Measurements from ENCODE around the gene OBSCN. TPM values are rescaled to one million over a fixed set of nuclear protein-coding genes. Genes with fewer than 3 reads are reported as not detected.

OBSCN gene
- total and polyA plus RNA-seq, 2 of the 13 experiments (the other 11 are each of a cell fraction or from before 2014, with no cell fraction given): 0.20 TPM

GRCh38 chr1:228416217-228416933, 208.5 kb downstream of the OBSCN start, which contains the start of gene TRIM17 (continued):
- TF ChIP-seq ZNF687 (CRISPR knock-in tag; IDR thresholded peaks at IDR 0.05) (peak; percentile 79), HNRNPK (IDR thresholded peaks at IDR 0.05; ENCODE audit: low read depth, low read length, poor library complexity, severe bottlenecking) (peak; percentile 12), DZIP1 (CRISPR knock-in tag; IDR thresholded peaks at IDR 0.05) (no peak), MAFF (IDR thresholded peaks at IDR 0.05; ENCODE audit: low read depth, low read length) (no peak), ZNF260 (CRISPR knock-in tag; IDR thresholded peaks at IDR 0.05; ENCODE audit: borderline replicate concordance, low read depth) (no peak), CENPT (CRISPR knock-in tag; IDR thresholded peaks at IDR 0.05; ENCODE audit: low read depth) (no peak), ZNF362 (CRISPR knock-in tag; IDR thresholded peaks at IDR 0.05; ENCODE audit: borderline replicate concordance) (no peak), CENPX (CRISPR knock-in tag; IDR thresholded peaks at IDR 0.05) (no peak), ZBTB38 (CRISPR knock-in tag; IDR thresholded peaks at IDR 0.05) (no peak), HES4 (CRISPR knock-in tag; IDR thresholded peaks at IDR 0.05; ENCODE audit: borderline replicate concordance) (no peak), ZNF367 (CRISPR knock-in tag; IDR thresholded peaks at IDR 0.05; ENCODE audit: borderline replicate concordance) (no peak), RERE (CRISPR knock-in tag; IDR thresholded peaks at IDR 0.05; ENCODE audit: low read depth) (no peak)
